GM13977 (cell line): ENCODE results near the gene ZFPM1.

ENCODE experiments used
- DNase-seq: peaks from one replicate; pipeline ENCODE4 v3.0.0; 2012; ENCODE audit warnings: low spot score
- in situ Hi-C: fragments of 300-500 bp; cut with MboI; formaldehyde crosslinking; loops from one replicate; pipeline ENCODE4 v1.12.0; 2022; ENCODE audit warnings: low sequenced_read_pairs, low pct_unique_long_range_greater_than_20kb, mixed read lengths, inconsistent platforms; ENCODE audit not compliant: unreplicated experiment
- TF ChIP-seq, protein P1 (sequence below): IDR thresholded peaks from 2 replicates; pipeline ENCODE4 v1.5.1; 2012; ENCODE audit warnings: mild to moderate bottlenecking, control low read depth; ENCODE audit not compliant: insufficient read depth; ENCODE audit errors: extremely low read depth, missing control alignments

The ZFPM1 gene

DNA sequence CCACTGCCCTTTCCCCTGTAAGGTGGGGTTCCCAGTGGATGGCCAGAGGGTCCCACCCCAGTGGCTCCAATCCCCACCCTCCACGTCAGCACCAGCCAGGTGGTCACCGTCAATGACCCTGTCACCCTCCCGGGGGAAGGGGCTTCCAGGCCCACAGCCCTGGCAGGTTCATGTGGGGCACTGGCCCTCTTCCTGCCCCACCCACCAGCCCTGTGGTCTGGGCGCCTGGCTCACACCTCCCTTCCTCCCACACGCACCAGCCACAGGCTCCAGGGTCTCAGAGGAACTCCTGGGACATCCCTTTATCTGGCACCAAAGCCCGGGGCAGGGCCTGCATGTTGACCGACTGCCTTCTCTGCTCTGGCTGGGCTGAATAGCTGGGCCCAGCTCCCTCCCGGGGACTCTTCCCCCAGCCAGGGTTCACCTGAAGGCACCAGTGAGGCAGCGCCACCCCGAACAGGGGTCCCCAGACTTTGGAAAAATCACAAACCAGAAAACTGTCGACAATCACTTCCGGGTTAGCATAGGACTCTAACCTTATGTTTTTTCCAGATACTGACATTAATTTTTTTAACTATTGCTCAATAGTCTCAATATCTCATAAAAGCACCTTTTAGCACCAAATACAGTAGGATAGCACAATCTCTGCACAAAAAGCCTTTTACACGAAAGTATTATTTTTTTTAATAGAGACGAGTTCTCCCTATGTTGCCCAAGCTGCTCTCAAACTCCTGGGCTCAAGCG is 95.2 kb downstream of the ZFPM1 start:
- no peak for DNase-seq
- in situ Hi-C loops, result loop anchor here (25.0 kb wide), 1 partner anchor 111 kb away; no protein-coding TSS in a partner anchor
- TF ChIP-seq, protein P1, sequence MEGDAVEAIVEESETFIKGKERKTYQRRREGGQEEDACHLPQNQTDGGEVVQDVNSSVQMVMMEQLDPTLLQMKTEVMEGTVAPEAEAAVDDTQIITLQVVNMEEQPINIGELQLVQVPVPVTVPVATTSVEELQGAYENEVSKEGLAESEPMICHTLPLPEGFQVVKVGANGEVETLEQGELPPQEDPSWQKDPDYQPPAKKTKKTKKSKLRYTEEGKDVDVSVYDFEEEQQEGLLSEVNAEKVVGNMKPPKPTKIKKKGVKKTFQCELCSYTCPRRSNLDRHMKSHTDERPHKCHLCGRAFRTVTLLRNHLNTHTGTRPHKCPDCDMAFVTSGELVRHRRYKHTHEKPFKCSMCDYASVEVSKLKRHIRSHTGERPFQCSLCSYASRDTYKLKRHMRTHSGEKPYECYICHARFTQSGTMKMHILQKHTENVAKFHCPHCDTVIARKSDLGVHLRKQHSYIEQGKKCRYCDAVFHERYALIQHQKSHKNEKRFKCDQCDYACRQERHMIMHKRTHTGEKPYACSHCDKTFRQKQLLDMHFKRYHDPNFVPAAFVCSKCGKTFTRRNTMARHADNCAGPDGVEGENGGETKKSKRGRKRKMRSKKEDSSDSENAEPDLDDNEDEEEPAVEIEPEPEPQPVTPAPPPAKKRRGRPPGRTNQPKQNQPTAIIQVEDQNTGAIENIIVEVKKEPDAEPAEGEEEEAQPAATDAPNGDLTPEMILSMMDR, result no peak

DNA sequence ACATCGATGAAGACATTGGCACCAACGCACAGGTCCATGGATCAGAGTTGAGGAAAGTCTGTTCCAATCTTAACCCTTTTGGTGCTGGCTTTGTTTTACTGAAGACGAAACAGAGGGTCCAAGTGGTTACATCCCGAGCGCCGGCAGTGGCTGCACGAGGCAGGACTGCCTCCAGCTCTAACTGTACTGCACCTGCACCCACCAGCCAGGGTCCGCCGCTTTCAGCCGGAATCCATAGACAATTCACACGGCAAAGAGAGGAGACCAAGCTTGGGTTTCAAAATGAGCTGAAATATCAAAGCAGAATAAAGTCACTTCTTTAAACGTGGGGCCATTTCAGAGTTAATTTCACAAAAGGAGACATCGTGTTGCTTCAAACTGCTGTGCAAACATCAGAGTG is 95.9 kb downstream of the ZFPM1 start:
- in situ Hi-C loops, result loop anchor here (25.0 kb wide), 1 partner anchor 112 kb away; no protein-coding TSS in a partner anchor
- TF ChIP-seq, protein P1, result no peak
- DNase-seq, result no peak

DNA sequence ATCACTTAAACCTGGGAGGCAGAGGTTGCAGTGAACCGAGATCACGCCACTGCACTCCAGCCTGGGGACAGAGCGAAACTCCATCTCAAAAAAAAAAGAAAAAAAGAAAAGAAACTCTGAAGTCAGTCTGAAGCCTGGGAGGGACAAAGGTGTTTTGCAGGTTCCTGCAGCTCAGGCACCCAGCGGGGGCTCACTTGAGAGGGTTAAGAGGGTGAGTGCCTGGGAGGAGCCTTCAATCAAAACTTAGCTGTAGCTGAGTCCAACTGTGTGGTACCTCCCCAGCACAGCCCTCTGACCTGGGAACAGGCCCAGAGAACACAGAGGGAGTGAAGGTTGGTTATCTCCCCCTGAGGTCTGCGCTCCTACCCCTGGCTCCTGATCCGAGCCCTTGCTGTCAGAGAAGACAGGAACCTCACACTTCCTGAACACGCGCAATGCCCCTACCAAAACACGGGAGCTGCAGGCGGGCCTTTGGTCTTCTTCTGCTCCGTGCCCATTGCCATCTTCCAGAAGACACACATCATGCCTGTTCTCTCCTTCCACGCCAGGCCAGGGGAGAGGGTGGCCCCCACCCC is 96.7 kb downstream of the ZFPM1 start:
- DNase-seq, result no peak
- TF ChIP-seq, protein P1, result no peak
- in situ Hi-C loops, result loop anchor here (25.0 kb wide), 1 partner anchor 112 kb away; no protein-coding TSS in a partner anchor

DNA sequence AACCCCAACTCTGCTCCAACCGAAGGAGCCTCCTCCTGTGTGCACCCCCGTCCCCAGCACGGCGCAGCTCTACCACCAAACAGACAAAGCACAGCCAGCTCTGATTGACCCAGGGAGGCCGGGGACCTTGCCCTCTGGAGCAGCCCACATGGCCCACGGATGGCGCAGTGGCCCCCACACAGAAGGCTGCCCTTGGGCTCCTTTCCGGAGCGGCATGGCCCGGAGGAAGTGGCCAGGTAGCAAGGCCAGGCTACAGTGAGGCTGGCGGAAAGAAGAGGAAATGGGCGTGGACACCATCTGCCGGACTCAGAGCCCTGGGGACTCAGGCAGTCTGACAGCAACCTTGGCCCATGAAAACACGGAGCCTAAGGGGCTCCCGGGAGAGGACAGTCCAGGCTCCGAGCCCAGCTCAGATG is 97.2 kb downstream of the ZFPM1 start:
- TF ChIP-seq, protein P1, result no peak
- in situ Hi-C loops, result no loop called here
- peak; percentile 17 for DNase-seq

DNA sequence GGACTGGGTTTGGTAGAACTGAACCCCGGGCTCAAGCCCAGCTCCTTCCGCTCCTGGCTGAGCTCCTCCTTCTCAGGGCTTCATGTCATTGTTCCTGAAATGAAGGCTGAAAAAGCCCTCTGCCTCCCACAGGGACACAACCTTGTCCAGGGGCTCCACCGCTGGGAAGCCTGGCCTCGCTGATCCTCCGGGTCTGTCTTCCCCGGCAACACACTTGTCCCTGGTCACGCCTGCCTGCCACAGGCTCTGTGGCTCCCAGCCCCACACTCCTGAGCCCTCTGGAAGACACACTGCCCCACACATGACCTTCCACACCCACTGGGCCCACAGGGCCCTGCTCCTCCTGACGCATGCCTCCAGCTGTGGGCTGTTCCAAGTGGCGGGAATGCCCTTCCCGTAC is 99.1 kb downstream of the ZFPM1 start:
- in situ Hi-C loops, result no loop called here
- TF ChIP-seq, protein P1, result no peak
- peak; percentile 15 for DNase-seq

DNA sequence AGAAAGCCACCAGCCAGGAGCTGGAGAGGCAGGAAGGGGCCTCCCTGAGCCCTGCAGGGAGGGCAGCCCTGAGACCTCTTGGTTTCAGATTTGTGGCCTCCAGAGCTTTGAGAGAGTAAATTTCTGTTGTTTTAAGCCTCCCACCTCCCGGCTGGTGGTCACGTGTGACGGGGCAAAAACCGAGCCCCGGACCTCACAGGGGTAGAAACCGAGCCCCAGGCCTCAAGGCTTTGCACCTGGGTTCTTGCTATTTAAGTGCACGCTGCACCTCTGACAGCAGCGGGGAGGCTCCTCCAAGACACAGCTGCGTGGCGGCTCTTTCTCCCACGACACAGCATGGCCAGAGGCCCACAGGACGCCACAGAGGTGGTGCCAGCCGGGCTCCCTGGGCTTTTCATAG is 99.7 kb downstream of the ZFPM1 start:
- TF ChIP-seq, protein P1, result no peak
- peak; percentile 70 for DNase-seq
- in situ Hi-C loops, result no loop called here
